GM23338 (cell line): ENCODE results near the gene ALPI.
A peak's percentile ranks its signal among the peaks of the same experiment; 100 is the strongest.

ENCODE experiments used
- CTCF ChIP-seq, 2 experiments: fragments of 200-600 bp in 1 of 2; sonication (generic) in 1 of 2; conservative IDR thresholded peaks; 2 replicates each; pipeline versions ENCODE4 v1.5.1 to v1.6.1; 2016 to 2017; ENCODE audit warnings: antibody characterized with exemption in 2 of 2, low read depth in 2 of 2, mild to moderate bottlenecking in 2 of 2, moderate library complexity in 1 of 2
- ETS1 ChIP-seq: IDR thresholded peaks from 2 replicates; pipeline ENCODE4 v1.6.1; 2016; ENCODE audit warnings: antibody characterized with exemption
- EZH2 ChIP-seq: fragments of 200-600 bp; sonication (generic); IDR thresholded peaks from one replicate; pipeline ENCODE4 v1.8.0; 2017; ENCODE audit warnings: antibody characterized with exemption, mild to moderate bottlenecking, low read depth; ENCODE audit not compliant: unreplicated experiment
- EZH2phosphoT487 ChIP-seq: fragments of 200-600 bp; sonication (generic); IDR thresholded peaks from one replicate; pipeline ENCODE4 v1.8.1; 2018; ENCODE audit warnings: antibody characterized with exemption; ENCODE audit not compliant: unreplicated experiment
- POLR2AphosphoS5 ChIP-seq: IDR thresholded peaks from 2 replicates; pipeline ENCODE4 v1.6.1; 2016; ENCODE audit warnings: antibody characterized with exemption, low read depth
- REST ChIP-seq: IDR thresholded peaks from one replicate; pipeline ENCODE4 v1.6.1; 2018; ENCODE audit warnings: antibody characterized with exemption; ENCODE audit not compliant: unreplicated experiment

DNA sequence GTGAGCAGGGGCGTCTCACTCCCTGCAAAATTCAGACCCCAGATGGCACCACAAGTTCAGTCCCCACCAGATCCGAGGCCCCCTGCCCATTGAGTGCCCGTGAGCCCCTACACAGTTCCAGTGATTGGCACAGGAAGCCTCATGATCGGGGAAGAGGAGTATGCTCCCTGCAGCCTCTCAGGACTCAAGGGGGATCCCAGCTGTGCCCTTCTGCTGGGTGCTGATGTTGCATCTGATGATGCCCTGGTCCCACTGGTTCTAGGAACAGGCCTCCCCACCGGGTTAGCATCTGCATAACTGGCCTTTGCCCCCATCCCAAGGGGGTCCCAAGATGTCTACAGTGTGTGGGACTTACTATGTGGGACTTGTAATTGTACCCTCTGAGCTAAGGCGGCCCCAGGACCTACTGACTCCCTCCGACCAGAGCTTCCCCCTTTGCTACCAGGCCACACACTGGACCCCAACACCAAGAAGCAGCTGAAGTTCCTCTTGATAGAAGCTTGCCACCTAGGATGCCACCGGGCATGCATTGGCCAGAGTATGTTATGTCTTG is 40.7 kb upstream of the ALPI start:
- TF ChIP-seq CTCF (conservative IDR thresholded peaks at IDR 0.05; ENCODE audit: low read depth in 2 of 2) (no peak), EZH2phosphoT487 (no peak), REST (no peak), POLR2AphosphoS5 (0 out of 2 replicates have a peak, but pooled peaks have one; percentile 25), EZH2 (no peak), ETS1 (no peak)
